Measurements from ENCODE around the gene DNAJA3.

DNAJA3 gene

GRCh38 chr16:4399001-4399730, 26.5 kb upstream of the DNAJA3 start:
- DNase-seq, result no peak
- Mint-ChIP-seq H3K4me1 (peaks cover 27% of the 10 kb centered on the region), H3K36me3 (ENCODE audit: low read depth) (no peaks in the 10 kb centered on the region), H3K4me3 (no peak overlapping the region), H3K27ac (no peak overlapping the region), H3K27me3 (ENCODE audit: low read depth, poor library complexity) (no peaks in the 10 kb centered on the region), H3K9me3 (no peaks in the 10 kb centered on the region)
- TF ChIP-seq, protein P1, sequence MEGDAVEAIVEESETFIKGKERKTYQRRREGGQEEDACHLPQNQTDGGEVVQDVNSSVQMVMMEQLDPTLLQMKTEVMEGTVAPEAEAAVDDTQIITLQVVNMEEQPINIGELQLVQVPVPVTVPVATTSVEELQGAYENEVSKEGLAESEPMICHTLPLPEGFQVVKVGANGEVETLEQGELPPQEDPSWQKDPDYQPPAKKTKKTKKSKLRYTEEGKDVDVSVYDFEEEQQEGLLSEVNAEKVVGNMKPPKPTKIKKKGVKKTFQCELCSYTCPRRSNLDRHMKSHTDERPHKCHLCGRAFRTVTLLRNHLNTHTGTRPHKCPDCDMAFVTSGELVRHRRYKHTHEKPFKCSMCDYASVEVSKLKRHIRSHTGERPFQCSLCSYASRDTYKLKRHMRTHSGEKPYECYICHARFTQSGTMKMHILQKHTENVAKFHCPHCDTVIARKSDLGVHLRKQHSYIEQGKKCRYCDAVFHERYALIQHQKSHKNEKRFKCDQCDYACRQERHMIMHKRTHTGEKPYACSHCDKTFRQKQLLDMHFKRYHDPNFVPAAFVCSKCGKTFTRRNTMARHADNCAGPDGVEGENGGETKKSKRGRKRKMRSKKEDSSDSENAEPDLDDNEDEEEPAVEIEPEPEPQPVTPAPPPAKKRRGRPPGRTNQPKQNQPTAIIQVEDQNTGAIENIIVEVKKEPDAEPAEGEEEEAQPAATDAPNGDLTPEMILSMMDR (IDR thresholded peaks at IDR 0.05), result no peak

DNA sequence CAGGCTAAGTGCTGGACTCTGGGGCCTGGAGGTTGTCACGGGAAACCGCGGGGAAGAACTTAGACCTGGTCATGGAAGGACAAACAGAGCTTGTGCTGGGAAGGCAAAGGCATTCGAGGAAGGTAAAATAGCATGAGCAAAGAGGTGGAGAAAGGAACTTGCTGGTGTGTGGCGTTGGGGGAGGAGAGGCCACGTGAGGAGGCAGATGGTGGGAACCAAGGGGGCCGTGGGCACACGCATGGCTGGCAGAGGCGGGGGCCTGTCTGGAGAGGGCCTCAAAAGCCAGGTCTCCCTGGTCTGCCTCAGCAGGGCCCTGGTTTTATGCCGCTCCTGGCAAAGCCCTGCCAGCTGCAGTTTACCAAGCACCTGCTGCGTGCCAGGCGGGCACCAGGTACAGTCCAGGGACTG, 24.6 kb upstream of the DNAJA3 start:
- no peaks in the 10 kb centered on the region for H3K27me3 Mint-ChIP-seq (ENCODE audit: low read depth, poor library complexity)
- TF ChIP-seq, protein P1 (IDR thresholded peaks at IDR 0.05), result no peak
- no peaks in the 10 kb centered on the region for H3K9me3 Mint-ChIP-seq
- peaks cover 18% of the 10 kb centered on the region for H3K4me1 Mint-ChIP-seq
- H3K27ac Mint-ChIP-seq, result no peak overlapping the region
- DNase-seq, result no peak
- H3K4me3 Mint-ChIP-seq, result no peak overlapping the region
- no peaks in the 10 kb centered on the region for H3K36me3 Mint-ChIP-seq (ENCODE audit: low read depth)

DNA sequence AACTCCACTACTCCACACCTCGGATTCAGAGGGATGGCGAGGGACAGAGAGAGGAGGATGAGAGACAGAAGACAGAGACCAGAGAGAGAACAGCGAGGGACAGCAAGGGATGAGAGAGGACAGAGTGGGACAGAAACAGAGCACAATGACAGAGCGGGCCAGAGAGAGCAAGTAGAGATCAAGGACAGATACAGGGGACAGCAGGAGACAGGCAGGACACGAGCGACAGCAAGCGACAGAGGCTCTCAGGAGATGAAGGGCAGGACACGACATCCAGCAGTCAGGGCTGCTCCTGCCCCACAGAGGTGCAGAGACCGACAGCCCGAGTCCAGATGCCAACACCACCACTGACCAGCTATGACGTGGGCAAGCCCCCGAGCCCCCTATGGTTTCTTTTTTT, 24.2 kb upstream of the DNAJA3 start:
- DNase-seq, result no peak
- H3K27me3 Mint-ChIP-seq (ENCODE audit: low read depth, poor library complexity), result no peaks in the 10 kb centered on the region
- no peak overlapping the region for H3K4me3 Mint-ChIP-seq
- no peaks in the 10 kb centered on the region for H3K36me3 Mint-ChIP-seq (ENCODE audit: low read depth)
- peaks cover 18% of the 10 kb centered on the region for H3K4me1 Mint-ChIP-seq
- no peak overlapping the region for H3K27ac Mint-ChIP-seq
- TF ChIP-seq, protein P1 (IDR thresholded peaks at IDR 0.05), result no peak
- no peaks in the 10 kb centered on the region for H3K9me3 Mint-ChIP-seq

GRCh38 chr16:4402439-4403132, 23.1 kb upstream of the DNAJA3 start:
- TF ChIP-seq, protein P1 (IDR thresholded peaks at IDR 0.05), result peak; percentile 96
- Mint-ChIP-seq H3K4me3 (peak overlapping the region; percentile 40), H3K27ac (no peak overlapping the region), H3K9me3 (no peaks in the 10 kb centered on the region), H3K4me1 (peaks cover 18% of the 10 kb centered on the region), H3K27me3 (ENCODE audit: low read depth, poor library complexity) (no peaks in the 10 kb centered on the region), H3K36me3 (ENCODE audit: low read depth) (no peaks in the 10 kb centered on the region)
- DNase-seq, result peak; percentile 97

GRCh38 chr16:4403133-4403949, 22.3 kb upstream of the DNAJA3 start:
- Mint-ChIP-seq H3K9me3 (no peaks in the 10 kb centered on the region), H3K4me1 (peaks cover 18% of the 10 kb centered on the region), H3K36me3 (ENCODE audit: low read depth) (no peaks in the 10 kb centered on the region), H3K27me3 (ENCODE audit: low read depth, poor library complexity) (no peaks in the 10 kb centered on the region), H3K27ac (no peak overlapping the region), H3K4me3 (no peak overlapping the region)
- TF ChIP-seq, protein P1 (IDR thresholded peaks at IDR 0.05), result no peak
- DNase-seq, result no peak
